BE2C (cell line): ENCODE measurements around the gene TRIM7.
"Not testable (repeated sequence)": the region's sequence is repeated elsewhere in the genome, so short reads cannot be mapped to it uniquely, and the experiment has no call there.

ENCODE experiments used
- DNase-seq: peaks from one replicate; pipeline ENCODE4 v3.0.0-alpha.2; 2020
- H3K27me3 ChIP-seq: fragments of 250-450 bp; sonication (Bioruptor Pico); 2 replicates; pipeline ENCODE4 v1.5.1; 2020; ENCODE audit warnings: mild to moderate bottlenecking
- H3K36me3 ChIP-seq: fragments of 250-450 bp; sonication (Bioruptor Pico); 2 replicates; pipeline ENCODE4 v1.5.1; 2020; ENCODE audit warnings: mild to moderate bottlenecking
- H3K4me1 ChIP-seq: fragments of 250-450 bp; sonication (Bioruptor Pico); 2 replicates; pipeline ENCODE4 v1.5.1; 2020
- H3K4me3 ChIP-seq: 2 replicates; pipeline ENCODE4 v1.5.1; 2011; ENCODE audit warnings: low read depth, low read length
- H3K9me3 ChIP-seq: fragments of 250-450 bp; sonication (Bioruptor Pico); 2 replicates; pipeline ENCODE4 v1.5.1; 2020
- TF ChIP-seq, protein P1 (sequence below): IDR thresholded peaks from 2 replicates; pipeline ENCODE4 v1.5.1; 2012; ENCODE audit warnings: mild to moderate bottlenecking, low read depth, low read length

TRIM7 gene

GRCh38 chr5:181164076-181164952 lies 40.7 kb downstream of the TRIM7 start:
- H3K4me3 ChIP-seq = no peak overlapping the region
- TF ChIP-seq, protein P1, sequence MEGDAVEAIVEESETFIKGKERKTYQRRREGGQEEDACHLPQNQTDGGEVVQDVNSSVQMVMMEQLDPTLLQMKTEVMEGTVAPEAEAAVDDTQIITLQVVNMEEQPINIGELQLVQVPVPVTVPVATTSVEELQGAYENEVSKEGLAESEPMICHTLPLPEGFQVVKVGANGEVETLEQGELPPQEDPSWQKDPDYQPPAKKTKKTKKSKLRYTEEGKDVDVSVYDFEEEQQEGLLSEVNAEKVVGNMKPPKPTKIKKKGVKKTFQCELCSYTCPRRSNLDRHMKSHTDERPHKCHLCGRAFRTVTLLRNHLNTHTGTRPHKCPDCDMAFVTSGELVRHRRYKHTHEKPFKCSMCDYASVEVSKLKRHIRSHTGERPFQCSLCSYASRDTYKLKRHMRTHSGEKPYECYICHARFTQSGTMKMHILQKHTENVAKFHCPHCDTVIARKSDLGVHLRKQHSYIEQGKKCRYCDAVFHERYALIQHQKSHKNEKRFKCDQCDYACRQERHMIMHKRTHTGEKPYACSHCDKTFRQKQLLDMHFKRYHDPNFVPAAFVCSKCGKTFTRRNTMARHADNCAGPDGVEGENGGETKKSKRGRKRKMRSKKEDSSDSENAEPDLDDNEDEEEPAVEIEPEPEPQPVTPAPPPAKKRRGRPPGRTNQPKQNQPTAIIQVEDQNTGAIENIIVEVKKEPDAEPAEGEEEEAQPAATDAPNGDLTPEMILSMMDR = no peak
- no peak for DNase-seq
- no peaks in the 10 kb centered on the region for H3K27me3 ChIP-seq
- H3K36me3 ChIP-seq = no peaks in the 10 kb centered on the region
- peaks cover 10% of the 10 kb centered on the region for H3K4me1 ChIP-seq
- H3K9me3 ChIP-seq = peaks cover 3% of the 10 kb centered on the region; the same call in 1 of the 2 replicates

DNA sequence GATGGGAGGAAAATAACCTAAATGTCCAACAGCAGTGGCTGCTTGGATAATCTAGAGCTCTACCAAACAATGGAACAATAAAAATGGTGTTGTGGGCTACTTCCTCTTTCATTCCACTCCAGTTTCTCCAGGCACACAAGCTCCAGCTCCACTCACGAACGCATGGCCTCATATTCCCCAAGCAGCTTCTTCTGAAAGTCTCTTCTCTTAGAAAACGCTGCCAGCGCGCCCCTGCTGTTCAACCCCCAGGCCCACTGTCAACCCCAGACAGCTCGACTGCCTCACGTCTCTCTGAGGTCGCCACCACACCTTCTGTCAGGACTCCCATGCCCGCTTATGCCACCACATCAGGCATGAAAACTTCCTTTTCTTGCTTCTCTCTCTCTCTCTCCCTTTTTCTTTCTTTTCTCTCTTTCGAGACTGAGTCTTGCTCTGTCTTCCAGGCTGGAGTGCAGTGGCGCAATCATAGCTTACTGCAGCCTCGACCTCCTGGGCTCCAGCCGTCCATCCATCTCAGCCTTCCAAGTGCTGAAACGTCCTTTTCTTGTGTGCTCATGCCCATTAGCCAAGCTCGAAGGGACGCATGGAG lies 41.4 kb downstream of the TRIM7 start:
- Histone ChIP-seq H3K9me3 (peaks cover 3% of the 10 kb centered on the region; the same call in 1 of the 2 replicates), H3K27me3 (no peaks in the 10 kb centered on the region), H3K36me3 (no peaks in the 10 kb centered on the region), H3K4me3 (peak overlapping the region; percentile 20; the same call in 1 of the 2 replicates), H3K4me1 (peaks cover 10% of the 10 kb centered on the region)
- TF ChIP-seq, protein P1 = no peak
- DNase-seq = no peak

- Histone ChIP-seq H3K9me3 (peaks cover 3% of the 10 kb centered on the region; the same call in 1 of the 2 replicates), H3K36me3 (no peaks in the 10 kb centered on the region), H3K4me3 (peak overlapping the region; percentile 36), H3K27me3 (peaks cover 5% of the 10 kb centered on the region), H3K4me1 (peaks cover 10% of the 10 kb centered on the region)
- DNase-seq = no peak
- TF ChIP-seq, protein P1 = no peak
These were observed 43.3 kb downstream of the TRIM7 start for GRCh38 chr5:181161534-181162175.

- DNase-seq = peak; percentile 81
- H3K36me3 ChIP-seq, H3K9me3 ChIP-seq, H3K4me1 ChIP-seq, H3K27me3 ChIP-seq: not testable (repeated sequence)
- peak overlapping the region; percentile 36 for H3K4me3 ChIP-seq
These were observed 44.1 kb downstream of the TRIM7 start for GRCh38 chr5:181160755-181161533.

DNA sequence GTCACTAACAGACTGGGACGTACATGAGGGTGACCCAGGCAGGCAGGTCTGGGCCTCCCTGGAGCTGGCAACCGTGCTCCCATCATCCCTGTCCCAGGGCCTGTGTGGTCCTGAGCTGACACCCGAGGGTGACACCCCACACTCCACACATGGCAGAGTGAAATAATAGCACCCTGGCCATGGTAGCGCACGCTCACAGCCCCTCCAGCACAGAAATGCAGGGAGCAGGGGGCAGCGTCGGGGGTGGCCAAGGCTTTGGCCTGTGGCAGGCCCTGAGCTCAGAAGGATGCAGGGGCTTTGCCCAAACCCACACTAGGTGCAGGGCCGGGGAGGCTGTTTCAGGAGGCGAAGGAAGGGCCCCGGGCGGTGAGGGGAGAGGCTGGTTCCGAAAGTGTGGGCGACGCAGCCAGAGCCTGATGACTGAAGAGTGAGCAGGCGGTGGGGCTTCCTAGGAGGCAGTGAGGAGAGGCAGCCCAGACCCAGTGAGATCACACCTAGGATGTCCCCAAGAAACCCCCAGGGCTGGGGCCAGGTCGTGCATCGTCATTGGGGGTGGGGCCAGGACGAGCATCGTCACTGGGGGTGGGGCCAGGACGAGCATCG lies 44.7 kb downstream of the TRIM7 start:
- Histone ChIP-seq H3K36me3 (no peaks in the 10 kb centered on the region), H3K4me1 (peaks cover 10% of the 10 kb centered on the region), H3K27me3 (peaks cover 5% of the 10 kb centered on the region), H3K9me3 (peaks cover 3% of the 10 kb centered on the region; the same call in 1 of the 2 replicates), H3K4me3 (peak overlapping the region; percentile 46)
- TF ChIP-seq, protein P1 = no peak
- DNase-seq = peak; percentile 73
